NCI-H82 treated with DMSO at 0.1 percent for 48 hours (cell line): ENCODE results near the gene KLRC3.
"Not testable (repeated sequence)": the region's sequence is repeated elsewhere in the genome, so short reads cannot be mapped to it uniquely, and the experiment has no call there.

Experiments used
- DNase-seq: peaks from one replicate; lab custom pipeline; 2025; ENCODE audit not compliant: unreplicated experiment; lab: John Stamatoyannopoulos, UW

The KLRC3 gene

GRCh38 chr12:10371893-10372535 is 48.4 kb downstream of the KLRC3 start:
- DNase-seq, result not testable (repeated sequence)

DNA sequence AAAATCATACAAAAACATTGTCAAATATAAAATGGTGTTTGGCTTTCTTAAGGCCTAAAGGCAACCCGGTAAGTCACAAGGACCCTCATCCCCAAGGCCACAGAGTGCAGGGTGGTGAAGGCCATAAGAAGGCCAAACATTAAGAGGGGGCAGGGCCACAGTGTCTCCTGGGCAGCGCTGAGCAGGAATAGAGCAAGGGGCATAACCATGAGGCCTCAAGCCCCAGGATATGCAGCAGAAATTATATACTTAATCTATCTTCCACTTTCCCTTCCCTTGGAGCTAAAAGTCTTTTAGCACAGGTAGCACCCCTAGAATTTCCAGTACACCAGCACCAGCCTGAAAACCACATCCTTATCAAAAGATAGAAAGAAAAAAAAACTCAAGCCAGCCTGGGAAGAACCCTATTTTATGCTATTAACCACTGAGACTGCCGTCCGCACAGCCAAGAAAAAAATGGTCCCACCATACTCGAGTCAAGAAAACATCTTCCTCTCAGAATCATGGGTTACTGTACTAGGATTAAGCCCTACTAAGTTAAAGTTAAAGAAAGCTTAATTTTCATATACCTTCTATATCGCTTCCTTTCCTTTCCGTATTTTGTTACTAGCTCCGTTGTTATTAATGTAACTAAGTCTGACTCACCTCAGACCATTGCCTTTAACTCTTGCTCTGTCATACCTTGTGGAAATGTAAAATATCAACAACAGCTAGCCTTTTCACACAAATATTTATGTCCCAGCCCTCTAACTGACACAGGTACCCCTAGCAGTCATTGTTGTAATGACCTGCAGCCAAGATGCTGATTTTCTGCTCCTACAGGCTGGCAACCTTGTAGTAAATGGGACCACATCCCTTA is 50.6 kb downstream of the KLRC3 start:
- DNase-seq, result no peak

- no peak for DNase-seq
These were observed 51.9 kb downstream of the KLRC3 start for GRCh38 chr12:10368206-10369171.

GRCh38 chr12:10367714-10368113 is 52.7 kb downstream of the KLRC3 start:
- not testable (repeated sequence) for DNase-seq

GRCh38 chr12:10366875-10367274 is 53.5 kb downstream of the KLRC3 start:
- DNase-seq, result no peak

- no peak for DNase-seq
These were observed 54.5 kb downstream of the KLRC3 start for GRCh38 chr12:10365696-10366405.

DNA sequence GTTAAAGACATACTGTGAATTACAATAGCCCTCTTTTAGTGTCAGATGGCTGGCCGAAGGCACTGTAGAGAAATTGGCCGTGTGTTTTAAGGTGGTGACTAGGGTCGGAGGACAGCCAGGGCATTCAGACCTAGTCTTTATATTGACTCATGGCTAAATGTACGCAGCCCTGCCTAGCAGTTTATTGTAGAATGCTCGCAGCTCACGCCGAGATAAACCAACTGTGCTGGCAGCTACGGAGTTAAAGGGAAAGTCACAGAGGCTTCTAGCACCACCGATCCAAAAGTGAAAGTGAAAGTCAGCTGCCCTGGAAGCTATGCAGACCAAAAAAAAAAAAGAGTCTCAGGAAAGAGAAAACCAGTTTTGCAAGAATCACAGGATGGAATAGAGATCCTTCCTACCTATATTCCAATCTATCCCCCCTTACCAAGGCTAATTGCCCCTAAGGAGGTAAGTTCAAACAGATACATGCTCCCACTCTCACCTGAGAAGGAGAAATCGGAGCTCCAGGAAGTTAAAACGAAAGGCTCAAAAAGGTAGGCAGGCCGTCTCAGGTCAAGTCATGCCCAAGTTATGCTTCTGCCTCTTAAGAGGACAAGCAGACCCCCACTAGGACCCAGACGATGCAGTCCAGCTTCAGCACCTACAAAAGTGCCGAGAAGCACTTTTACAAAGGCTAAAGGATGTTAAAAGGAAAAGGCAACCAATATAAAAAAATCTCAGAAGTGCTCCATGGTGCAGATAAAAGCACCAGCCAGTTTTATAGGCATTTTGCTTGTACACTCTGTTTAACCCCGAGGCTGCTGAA is 55.4 kb downstream of the KLRC3 start:
- no peak for DNase-seq

- no peak for DNase-seq
These were observed 56.2 kb downstream of the KLRC3 start for GRCh38 chr12:10363914-10364814.

GRCh38 chr12:10363658-10363913 is 56.8 kb downstream of the KLRC3 start:
- DNase-seq, result no peak

- DNase-seq, result no peak
These were observed 57.4 kb downstream of the KLRC3 start for GRCh38 chr12:10362828-10363657.

- no peak for DNase-seq
These were observed 58.1 kb downstream of the KLRC3 start for GRCh38 chr12:10362325-10362724.
